ENCODE results near the gene ANKRD36C.
"Not testable (repeated sequence)": the region's sequence is repeated elsewhere in the genome, so short reads cannot be mapped to it uniquely, and the experiment has no call there.

DNA sequence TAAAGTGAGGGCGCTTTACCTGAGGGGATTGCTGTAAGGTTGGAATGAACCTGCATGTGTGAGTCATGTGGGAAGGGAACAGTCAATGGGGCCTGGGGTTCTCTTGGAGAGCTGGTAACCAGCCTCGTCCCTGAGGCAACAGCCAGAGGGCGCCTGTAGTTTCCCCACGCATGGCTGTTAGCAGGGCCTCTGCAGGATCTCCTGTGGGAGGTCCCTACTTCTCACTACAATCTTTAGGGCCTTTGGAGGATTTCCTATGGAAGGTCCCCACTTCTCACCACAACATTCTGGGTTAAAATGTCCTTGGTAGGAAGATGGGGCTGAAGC is 19.5 kb upstream of the ANKRD36C start:
- TF ChIP-seq, protein P1, sequence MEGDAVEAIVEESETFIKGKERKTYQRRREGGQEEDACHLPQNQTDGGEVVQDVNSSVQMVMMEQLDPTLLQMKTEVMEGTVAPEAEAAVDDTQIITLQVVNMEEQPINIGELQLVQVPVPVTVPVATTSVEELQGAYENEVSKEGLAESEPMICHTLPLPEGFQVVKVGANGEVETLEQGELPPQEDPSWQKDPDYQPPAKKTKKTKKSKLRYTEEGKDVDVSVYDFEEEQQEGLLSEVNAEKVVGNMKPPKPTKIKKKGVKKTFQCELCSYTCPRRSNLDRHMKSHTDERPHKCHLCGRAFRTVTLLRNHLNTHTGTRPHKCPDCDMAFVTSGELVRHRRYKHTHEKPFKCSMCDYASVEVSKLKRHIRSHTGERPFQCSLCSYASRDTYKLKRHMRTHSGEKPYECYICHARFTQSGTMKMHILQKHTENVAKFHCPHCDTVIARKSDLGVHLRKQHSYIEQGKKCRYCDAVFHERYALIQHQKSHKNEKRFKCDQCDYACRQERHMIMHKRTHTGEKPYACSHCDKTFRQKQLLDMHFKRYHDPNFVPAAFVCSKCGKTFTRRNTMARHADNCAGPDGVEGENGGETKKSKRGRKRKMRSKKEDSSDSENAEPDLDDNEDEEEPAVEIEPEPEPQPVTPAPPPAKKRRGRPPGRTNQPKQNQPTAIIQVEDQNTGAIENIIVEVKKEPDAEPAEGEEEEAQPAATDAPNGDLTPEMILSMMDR (IDR thresholded peaks at IDR 0.05), result peak; percentile 37
- TF ChIP-seq EZH2 (IDR thresholded peaks at IDR 0.05), result not testable (repeated sequence)
